ENCODE measurements around the gene NPTX1. TPM values are rescaled to one million over a fixed set of nuclear protein-coding genes. Genes with fewer than 3 reads are reported as not detected.

NPTX1 gene, protein sequence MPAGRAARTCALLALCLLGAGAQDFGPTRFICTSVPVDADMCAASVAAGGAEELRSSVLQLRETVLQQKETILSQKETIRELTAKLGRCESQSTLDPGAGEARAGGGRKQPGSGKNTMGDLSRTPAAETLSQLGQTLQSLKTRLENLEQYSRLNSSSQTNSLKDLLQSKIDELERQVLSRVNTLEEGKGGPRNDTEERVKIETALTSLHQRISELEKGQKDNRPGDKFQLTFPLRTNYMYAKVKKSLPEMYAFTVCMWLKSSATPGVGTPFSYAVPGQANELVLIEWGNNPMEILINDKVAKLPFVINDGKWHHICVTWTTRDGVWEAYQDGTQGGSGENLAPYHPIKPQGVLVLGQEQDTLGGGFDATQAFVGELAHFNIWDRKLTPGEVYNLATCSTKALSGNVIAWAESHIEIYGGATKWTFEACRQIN
- 10 to 100 TPM in 1 of 2 experiments, 1 to 10 TPM in 1; 8.8 to 10.0 TPM for total RNA-seq

GRCh38 chr17:80475910-80476876 is at the start of gene NPTX1:
Gene NPTX1 (minus strand): TSS chr17:80476607. CDS start chr17:80476446, 161 bp downstream.
- POLR2A ChIA-PET, result interaction anchor here (1.1 to 2.7 kb wide), 4 partner anchors 21 to 423 kb away, joined by 3 to 14 read pairs (median 8); no protein-coding TSS in a partner anchor
- no peak for DNase-seq
- Mint-ChIP-seq H3K27ac (no peak within 1 kb of the TSS), H3K36me3 (ENCODE audit: low read depth) (no peaks in the 10 kb centered on the region), H3K9me3 (no peaks in the 10 kb centered on the region), H3K27me3 (peaks cover 65% of the 10 kb centered on the region), H3K4me3 (peak within 1 kb of the TSS; percentile 48), H3K4me1 (peaks cover 24% of the 10 kb centered on the region)
- CTCF ChIA-PET, result interaction anchor here (0.7 to 1.6 kb wide), 3 partner anchors 20 to 49 kb away, joined by 3 to 7 read pairs (median 3); no protein-coding TSS in a partner anchor

DNA sequence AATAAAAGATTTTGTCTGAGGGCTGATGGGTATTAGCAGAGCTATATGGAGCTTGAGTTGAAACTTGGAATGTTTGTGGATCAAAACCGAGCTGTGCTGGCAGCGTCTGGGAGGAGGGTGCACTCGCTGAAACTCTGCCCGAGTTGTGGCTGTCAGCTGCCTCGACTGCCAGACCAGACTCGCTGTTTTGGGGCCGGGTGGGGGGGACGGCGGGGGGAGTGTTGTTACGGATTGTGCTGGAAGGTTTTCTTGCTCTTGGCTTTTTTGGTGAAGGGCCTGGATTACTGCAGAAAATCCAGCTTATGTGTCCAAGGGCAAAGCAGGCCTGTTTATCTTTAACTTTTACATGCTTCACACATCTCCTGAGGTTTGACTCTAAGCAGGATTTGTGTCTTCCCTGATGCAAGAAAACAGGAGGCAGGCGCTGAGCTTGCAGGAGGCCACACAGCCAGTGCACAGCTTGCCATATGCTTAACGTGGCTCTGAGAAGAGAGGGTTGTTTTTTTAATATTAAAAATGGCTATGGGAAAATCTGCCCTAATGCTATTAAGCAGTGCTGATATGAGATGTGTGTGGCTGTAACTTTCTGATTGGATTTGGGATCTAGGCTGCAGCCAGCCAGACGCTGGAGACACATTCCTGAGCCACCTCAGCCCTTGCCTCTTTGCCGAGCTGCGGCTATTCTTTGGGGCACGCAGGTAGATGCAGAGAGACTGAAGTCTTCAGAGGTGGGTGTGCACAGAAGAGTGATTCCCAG is 47.7 kb upstream of the NPTX1 start:
- Mint-ChIP-seq H3K4me3 (no peak overlapping the region), H3K27ac (no peak overlapping the region), H3K9me3 (no peaks in the 10 kb centered on the region), H3K27me3 (peaks cover 29% of the 10 kb centered on the region), H3K36me3 (ENCODE audit: low read depth) (no peaks in the 10 kb centered on the region), H3K4me1 (no peaks in the 10 kb centered on the region)
- ChIA-PET CTCF (no interaction called here), POLR2A (no interaction called here)
- DNase-seq, result no peak

DNA sequence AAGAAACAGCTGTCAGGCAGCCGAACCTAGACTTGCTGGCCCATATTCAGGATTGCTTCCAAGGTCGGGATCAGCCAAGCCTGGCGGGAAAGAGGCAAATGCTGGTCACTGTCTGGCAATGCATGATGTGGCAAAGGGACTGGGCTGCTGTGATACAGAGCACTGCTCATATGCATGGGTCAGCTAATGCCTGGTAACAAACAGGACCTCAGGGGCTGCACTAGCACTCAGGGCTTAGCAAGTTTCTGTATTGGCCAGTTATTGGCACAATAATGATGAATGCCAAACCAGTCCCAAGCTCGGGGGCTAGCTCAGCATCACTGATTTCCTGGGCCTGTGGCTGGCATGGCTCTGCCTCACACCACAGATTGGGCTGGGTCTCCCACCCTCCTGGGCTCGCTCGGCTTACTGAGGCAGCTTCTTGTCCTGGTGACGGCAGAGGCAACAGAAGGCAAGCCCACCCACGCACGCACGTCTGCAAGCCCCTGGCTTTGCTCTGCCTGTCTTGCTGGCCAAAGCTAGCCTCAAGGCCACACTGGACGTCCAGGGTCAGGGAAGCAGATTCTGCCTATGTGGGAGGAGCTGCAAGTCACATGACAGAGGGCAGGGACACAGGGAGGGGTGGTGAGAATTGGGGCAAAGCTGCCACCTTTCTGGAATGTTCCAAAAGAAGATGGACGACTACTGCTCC is 46.8 kb upstream of the NPTX1 start:
- H3K9me3 Mint-ChIP-seq, result no peaks in the 10 kb centered on the region
- H3K36me3 Mint-ChIP-seq (ENCODE audit: low read depth), result no peaks in the 10 kb centered on the region
- ChIA-PET POLR2A (no interaction called here), CTCF (no interaction called here)
- H3K4me3 Mint-ChIP-seq, result no peak overlapping the region
- no peak for DNase-seq
- peaks cover 27% of the 10 kb centered on the region for H3K27me3 Mint-ChIP-seq
- H3K27ac Mint-ChIP-seq, result no peak overlapping the region
- no peaks in the 10 kb centered on the region for H3K4me1 Mint-ChIP-seq

- DNase-seq, result no peak
- ChIA-PET POLR2A (interaction anchor here (1.0 to 1.6 kb wide), 2 partner anchors 24 kb away, joined by 4 read pairs; partner anchors contain the start of gene RPTOR), CTCF (no interaction called here)
- H3K4me1 Mint-ChIP-seq, result no peaks in the 10 kb centered on the region
- H3K4me3 Mint-ChIP-seq, result no peak overlapping the region
- no peaks in the 10 kb centered on the region for H3K36me3 Mint-ChIP-seq (ENCODE audit: low read depth)
- no peaks in the 10 kb centered on the region for H3K9me3 Mint-ChIP-seq
- peaks cover 14% of the 10 kb centered on the region for H3K27me3 Mint-ChIP-seq
- H3K27ac Mint-ChIP-seq, result no peak overlapping the region
These were observed 44.5 kb upstream of the NPTX1 start for GRCh38 chr17:80520810-80521455.

DNA sequence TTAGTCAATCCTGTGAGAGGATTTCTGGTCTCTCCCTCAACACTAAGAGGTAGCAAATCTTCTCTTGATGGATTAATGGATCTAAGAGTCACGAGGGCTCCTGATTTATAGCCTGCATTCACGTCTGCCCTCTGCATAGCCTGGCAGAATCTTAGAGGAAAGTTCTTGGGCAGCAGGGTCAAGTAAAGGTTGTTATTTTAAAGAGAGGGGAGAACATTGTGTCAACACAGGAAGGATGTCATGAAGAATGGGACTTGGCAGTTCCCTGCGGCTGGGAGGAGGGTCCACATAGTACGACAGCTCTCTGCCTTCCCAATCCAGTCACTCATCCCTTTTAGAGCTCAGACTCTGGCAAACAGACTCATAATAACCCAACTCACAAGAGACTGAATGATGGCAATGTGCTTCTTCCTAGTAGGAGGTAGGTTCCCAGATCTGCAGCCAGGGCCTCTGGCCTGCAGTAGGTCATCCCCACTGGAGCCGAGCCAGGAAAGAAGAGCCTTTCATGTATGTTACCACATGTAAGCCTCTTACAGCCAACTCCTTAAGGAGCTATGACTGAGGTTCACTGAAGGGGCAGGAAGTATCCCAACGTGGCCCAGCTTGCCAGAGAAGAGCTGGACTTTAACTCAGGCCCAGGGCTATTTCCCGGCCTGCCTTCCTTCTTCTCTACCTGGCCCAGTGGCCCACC is 42.8 kb upstream of the NPTX1 start:
- no peak for DNase-seq
- Mint-ChIP-seq H3K27ac (no peak overlapping the region), H3K4me1 (no peaks in the 10 kb centered on the region), H3K4me3 (no peak overlapping the region), H3K27me3 (peaks cover 11% of the 10 kb centered on the region), H3K36me3 (ENCODE audit: low read depth) (no peaks in the 10 kb centered on the region), H3K9me3 (no peaks in the 10 kb centered on the region)
- ChIA-PET CTCF (interaction anchor here (0.6 kb wide), 1 partner anchor 21 kb away, joined by 3 read pairs; no protein-coding TSS in a partner anchor), POLR2A (no interaction called here)

DNA sequence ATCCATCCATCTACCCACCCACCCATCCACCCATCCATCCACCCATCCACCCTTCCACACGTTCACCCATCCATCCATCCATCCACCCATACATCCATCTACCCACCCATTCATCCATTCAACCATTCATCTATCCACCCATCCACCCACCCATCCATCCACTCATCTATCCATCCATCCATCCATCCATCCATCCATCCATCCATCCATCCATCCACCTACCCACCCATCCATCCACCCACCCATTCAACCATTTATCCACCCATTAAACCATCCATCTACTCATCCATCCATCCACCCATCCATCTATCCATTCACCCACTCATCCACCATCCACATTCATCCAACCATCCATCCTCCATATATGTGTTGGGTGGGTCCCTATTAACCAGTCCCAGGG is 42.0 kb upstream of the NPTX1 start:
- DNase-seq, result no peak
- ChIA-PET CTCF (no interaction called here), POLR2A (no interaction called here)
- H3K4me1 Mint-ChIP-seq, result no peaks in the 10 kb centered on the region
- no peak overlapping the region for H3K4me3 Mint-ChIP-seq
- H3K27me3 Mint-ChIP-seq, result peaks cover 11% of the 10 kb centered on the region
- no peak overlapping the region for H3K27ac Mint-ChIP-seq
- H3K9me3 Mint-ChIP-seq, result no peaks in the 10 kb centered on the region
- H3K36me3 Mint-ChIP-seq (ENCODE audit: low read depth), result no peaks in the 10 kb centered on the region

- no peak for DNase-seq
- ChIA-PET POLR2A (no interaction called here), CTCF (no interaction called here)
- Mint-ChIP-seq H3K27ac (no peak overlapping the region), H3K27me3 (peaks cover 11% of the 10 kb centered on the region), H3K4me3 (no peak overlapping the region), H3K9me3 (no peaks in the 10 kb centered on the region), H3K36me3 (ENCODE audit: low read depth) (no peaks in the 10 kb centered on the region), H3K4me1 (no peaks in the 10 kb centered on the region)
These were observed 41.2 kb upstream of the NPTX1 start for GRCh38 chr17:80517641-80518040.

DNA sequence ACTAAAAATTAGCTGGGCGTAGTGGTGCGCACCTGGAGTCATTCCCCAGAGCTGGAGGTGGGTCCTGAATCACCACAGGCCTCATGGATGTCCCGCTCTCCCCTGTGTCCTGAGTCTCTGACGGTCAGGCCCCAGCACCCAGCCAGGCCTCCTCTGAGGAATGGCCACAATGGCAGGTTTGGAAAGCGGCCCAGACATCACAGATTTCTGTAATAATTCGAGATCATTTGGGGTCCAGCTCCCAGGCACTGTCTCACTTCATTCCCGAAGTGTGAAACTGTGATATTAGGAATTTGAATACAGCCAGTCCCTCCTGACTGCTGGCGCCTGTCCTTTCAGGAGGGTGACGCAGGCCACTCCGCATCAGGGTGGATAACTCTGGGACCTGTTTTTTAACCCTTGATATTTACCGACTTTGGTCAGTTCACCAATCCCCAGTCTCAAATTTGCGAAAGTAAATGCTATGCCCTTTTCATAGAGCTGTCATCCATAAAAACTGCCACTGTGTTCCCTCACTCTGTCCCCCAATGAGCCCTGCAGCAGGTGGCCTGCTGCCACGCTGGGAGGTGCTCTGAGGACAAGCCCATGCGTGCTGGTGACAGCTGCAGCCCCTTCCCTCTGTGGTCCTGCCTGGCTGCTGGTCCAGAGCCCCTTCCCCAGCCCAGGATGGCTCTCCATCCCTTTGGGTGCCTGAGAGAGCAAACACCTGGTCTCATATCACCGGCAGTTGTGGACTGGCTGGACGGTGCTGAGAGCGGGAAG is 39.9 kb upstream of the NPTX1 start:
- DNase-seq, result no peak
- Mint-ChIP-seq H3K27ac (no peak overlapping the region), H3K36me3 (ENCODE audit: low read depth) (no peaks in the 10 kb centered on the region), H3K4me1 (no peaks in the 10 kb centered on the region), H3K4me3 (no peak overlapping the region), H3K27me3 (peaks cover 8% of the 10 kb centered on the region), H3K9me3 (no peaks in the 10 kb centered on the region)
- ChIA-PET CTCF (no interaction called here), POLR2A (no interaction called here)

- Mint-ChIP-seq H3K27ac (no peak overlapping the region), H3K9me3 (no peaks in the 10 kb centered on the region), H3K36me3 (ENCODE audit: low read depth) (no peaks in the 10 kb centered on the region), H3K27me3 (peaks cover 4% of the 10 kb centered on the region), H3K4me3 (no peak overlapping the region), H3K4me1 (no peaks in the 10 kb centered on the region)
- POLR2A ChIA-PET, result no interaction called here
- CTCF ChIA-PET, result no interaction called here
- no peak for DNase-seq
These were observed 37.5 kb upstream of the NPTX1 start for GRCh38 chr17:80513892-80514291.

GRCh38 chr17:80513201-80513600 is 36.8 kb upstream of the NPTX1 start:
- no peaks in the 10 kb centered on the region for H3K36me3 Mint-ChIP-seq (ENCODE audit: low read depth)
- ChIA-PET CTCF (no interaction called here), POLR2A (no interaction called here)
- no peak for DNase-seq
- no peaks in the 10 kb centered on the region for H3K4me1 Mint-ChIP-seq
- H3K4me3 Mint-ChIP-seq, result no peak overlapping the region
- H3K27me3 Mint-ChIP-seq, result peaks cover 6% of the 10 kb centered on the region
- H3K9me3 Mint-ChIP-seq, result no peaks in the 10 kb centered on the region
- no peak overlapping the region for H3K27ac Mint-ChIP-seq

- DNase-seq, result no peak
- H3K36me3 Mint-ChIP-seq (ENCODE audit: low read depth), result no peaks in the 10 kb centered on the region
- CTCF ChIA-PET, result no interaction called here
- no peaks in the 10 kb centered on the region for H3K9me3 Mint-ChIP-seq
- H3K4me1 Mint-ChIP-seq, result no peaks in the 10 kb centered on the region
- POLR2A ChIA-PET, result interaction anchor here (1.0 kb wide), 1 partner anchor 16 kb away, joined by 3 read pairs; no protein-coding TSS in a partner anchor
- H3K4me3 Mint-ChIP-seq, result no peak overlapping the region
- H3K27ac Mint-ChIP-seq, result no peak overlapping the region
- peaks cover 8% of the 10 kb centered on the region for H3K27me3 Mint-ChIP-seq
These were observed 35.8 kb upstream of the NPTX1 start for GRCh38 chr17:80512233-80512632.

All from activated CD4-positive, alpha-beta memory T cell treated with anti-CD3 and anti-CD28 coated beads, Interleukin-2, amount 10 ng/mL, durations not matched to agents 7 days and 5 days (primary cell).